Measurements from ENCODE around the gene FAM13A. TPM values are rescaled to one million over a fixed set of nuclear protein-coding genes. Genes with fewer than 3 reads are reported as not detected.

The FAM13A gene
- total RNA-seq, 1 donor from 2014 or later, result 51.2 TPM

- peaks cover 2% of the 10 kb centered on the region for H3K9me3 Mint-ChIP-seq (ENCODE audit: unreplicated experiment)
- no peak for DNase-seq
- H3K4me1 Mint-ChIP-seq (ENCODE audit: low read depth, unreplicated experiment), result peaks cover 33% of the 10 kb centered on the region
- TF ChIP-seq CTCF (IDR thresholded peaks at IDR 0.05; ENCODE audit: partially characterized antibody, unreplicated experiment), result no peak
- H3K36me3 Mint-ChIP-seq (ENCODE audit: unreplicated experiment), result no peaks in the 10 kb centered on the region
- no peaks in the 10 kb centered on the region for H3K27me3 Mint-ChIP-seq (ENCODE audit: unreplicated experiment)
- H3K4me3 Mint-ChIP-seq (ENCODE audit: unreplicated experiment), result peak overlapping the region; percentile 92
- peak overlapping the region; percentile 96 for H3K27ac Mint-ChIP-seq (ENCODE audit: unreplicated experiment)
Measured at GRCh38 chr4:88822034-88822789, 234.8 kb downstream of the FAM13A start.

- DNase-seq, result no peak
- H3K9me3 Mint-ChIP-seq (ENCODE audit: unreplicated experiment), result peaks cover 2% of the 10 kb centered on the region
- H3K27ac Mint-ChIP-seq (ENCODE audit: unreplicated experiment), result no peak overlapping the region
- peaks cover 34% of the 10 kb centered on the region for H3K4me1 Mint-ChIP-seq (ENCODE audit: low read depth, unreplicated experiment)
- H3K4me3 Mint-ChIP-seq (ENCODE audit: unreplicated experiment), result peak overlapping the region; percentile 71
- no peak for TF ChIP-seq CTCF (IDR thresholded peaks at IDR 0.05; ENCODE audit: partially characterized antibody, unreplicated experiment)
- no peaks in the 10 kb centered on the region for H3K36me3 Mint-ChIP-seq (ENCODE audit: unreplicated experiment)
- no peaks in the 10 kb centered on the region for H3K27me3 Mint-ChIP-seq (ENCODE audit: unreplicated experiment)
Measured at GRCh38 chr4:88821522-88821921, 235.5 kb downstream of the FAM13A start.

- Mint-ChIP-seq H3K36me3 (ENCODE audit: unreplicated experiment) (no peaks in the 10 kb centered on the region), H3K9me3 (ENCODE audit: unreplicated experiment) (peaks cover 2% of the 10 kb centered on the region), H3K4me1 (ENCODE audit: low read depth, unreplicated experiment) (peaks cover 37% of the 10 kb centered on the region), H3K27ac (ENCODE audit: unreplicated experiment) (peak overlapping the region; percentile 65), H3K27me3 (ENCODE audit: unreplicated experiment) (no peaks in the 10 kb centered on the region), H3K4me3 (ENCODE audit: unreplicated experiment) (peak overlapping the region; percentile 84)
- no peak for DNase-seq
- TF ChIP-seq CTCF (IDR thresholded peaks at IDR 0.05; ENCODE audit: partially characterized antibody, unreplicated experiment), result no peak
Measured at GRCh38 chr4:88820698-88821415, 236.1 kb downstream of the FAM13A start.

GRCh38 chr4:88819818-88820697 is 236.9 kb downstream of the FAM13A start:
- Mint-ChIP-seq H3K9me3 (ENCODE audit: unreplicated experiment) (peaks cover 2% of the 10 kb centered on the region), H3K4me3 (ENCODE audit: unreplicated experiment) (peak overlapping the region; percentile 84), H3K36me3 (ENCODE audit: unreplicated experiment) (no peaks in the 10 kb centered on the region), H3K27me3 (ENCODE audit: unreplicated experiment) (no peaks in the 10 kb centered on the region), H3K27ac (ENCODE audit: unreplicated experiment) (peak overlapping the region; percentile 22), H3K4me1 (ENCODE audit: low read depth, unreplicated experiment) (peaks cover 41% of the 10 kb centered on the region)
- no peak for DNase-seq
- no peak for TF ChIP-seq CTCF (IDR thresholded peaks at IDR 0.05; ENCODE audit: partially characterized antibody, unreplicated experiment)
